IMR-90 (cell line): Measurements from ENCODE around the gene SPATA46. TPM values are rescaled to one million over a fixed set of nuclear protein-coding genes. Genes with fewer than 3 reads are reported as not detected.

ENCODE experiments used
- ATAC-seq: fragments of 200-7000 bp; cut with Tn5 transposase; 2 replicates; pipeline ENCODE4 v1.9.1; 2020; ENCODE audit warnings: low read depth, mild to moderate bottlenecking, moderate library complexity
- BruUV-seq: library from RNA; stranded (reverse); fragments of 400-500 nt; replicated peaks from 2 replicates; lab custom pipeline; 2021; lab: Mats Ljungman, UMichigan
- CTCF ChIA-PET: fragments of 300-600 bp; formaldehyde crosslinking; extraction: SDS; loops from one replicate; lab custom pipeline; 2021; ENCODE audit warnings: antibody characterized with exemption; lab: Yijun Ruan, JAX
- POLR2A ChIA-PET: fragments of 300-600 bp; sonication (Branson Sonifier 250); formaldehyde crosslinking; loops from one replicate; lab custom pipeline; 2022; ENCODE audit warnings: antibody characterized with exemption; ENCODE audit not compliant: unreplicated experiment; lab: Charles Lee
- DNase-seq: peaks from one replicate; pipeline ENCODE4 v3.0.0; 2013
- H2AFZ ChIP-seq: replicated peaks from 2 replicates; pipeline ENCODE3; 2013; ENCODE audit warnings: low read length, mild to moderate bottlenecking; ENCODE audit not compliant: poor library complexity
- H2AK5ac ChIP-seq: 2 replicates; pipeline ENCODE4 v1.6.1; 2013; ENCODE audit warnings: low read depth, low read length, inconsistent platforms
- H2AK9ac ChIP-seq: replicated peaks from 2 replicates; pipeline ENCODE3; 2013; ENCODE audit warnings: mild to moderate bottlenecking, low read depth, low read length, moderate library complexity; ENCODE audit not compliant: poor library complexity
- H2BK120ac ChIP-seq: 2 replicates; pipeline ENCODE4 v1.6.1; 2013; ENCODE audit warnings: low read depth, low read length, inconsistent platforms
- H2BK15ac ChIP-seq: 3 replicates; pipeline ENCODE4 v1.6.1; 2013; ENCODE audit warnings: low read depth, low read length, inconsistent platforms
- H2BK20ac ChIP-seq: 2 replicates; pipeline ENCODE4 v1.6.1; 2013; ENCODE audit warnings: low read depth, mild to moderate bottlenecking, inconsistent platforms, low read length, moderate library complexity
- H2BK5ac ChIP-seq: 2 replicates; pipeline ENCODE4 v1.6.1; 2013; ENCODE audit warnings: mild to moderate bottlenecking, low read depth, low read length, inconsistent platforms; ENCODE audit not compliant: poor library complexity, severe bottlenecking
- H3K14ac ChIP-seq: replicated peaks from 2 replicates; pipeline ENCODE4 v1.6.1; 2013; ENCODE audit warnings: low read depth, low read length, inconsistent platforms
- H3K18ac ChIP-seq: 2 replicates; pipeline ENCODE4 v1.6.1; 2013; ENCODE audit warnings: low read depth, low read length, control low read depth
- H3K23ac ChIP-seq: 2 replicates; pipeline ENCODE4 v1.6.1; 2013; ENCODE audit warnings: low read depth, low read length, inconsistent platforms
- H3K27ac ChIP-seq: 2 replicates; pipeline ENCODE4 v1.5.1; 2013; ENCODE audit warnings: mild to moderate bottlenecking, control low read depth, low read length; ENCODE audit not compliant: insufficient read depth
- H3K27me3 ChIP-seq: 2 replicates; pipeline ENCODE4 v1.6.1; 2013; ENCODE audit warnings: low read length; ENCODE audit not compliant: control insufficient read depth, insufficient read depth
- H3K36me3 ChIP-seq: 2 replicates; pipeline ENCODE4 v1.6.1; 2013; ENCODE audit warnings: low read length, mixed read lengths; ENCODE audit not compliant: control insufficient read depth, insufficient read depth
- H3K4ac ChIP-seq: 2 replicates; pipeline ENCODE4 v1.6.1; 2013; ENCODE audit warnings: low read depth, low read length, inconsistent platforms
- H3K4me1 ChIP-seq: 2 replicates; pipeline ENCODE4 v1.6.1; 2013; ENCODE audit warnings: low read length, mixed read lengths; ENCODE audit not compliant: control insufficient read depth, insufficient read depth
- H3K4me2 ChIP-seq: 2 replicates; pipeline ENCODE4 v1.6.1; 2013; ENCODE audit warnings: low read depth, mild to moderate bottlenecking, control low read depth, low read length, moderate library complexity
- H3K4me3 ChIP-seq: 2 replicates; pipeline ENCODE4 v1.5.1; 2013; ENCODE audit warnings: low read depth, mild to moderate bottlenecking, control low read depth, low read length, moderate library complexity; ENCODE audit not compliant: insufficient read depth
- H3K56ac ChIP-seq: 2 replicates; pipeline ENCODE4 v1.6.1; 2013; ENCODE audit warnings: low read length, inconsistent platforms; ENCODE audit not compliant: insufficient read depth; ENCODE audit errors: extremely low read depth
- H3K79me1 ChIP-seq, 2 experiments: 2 replicates each; pipeline ENCODE4 v1.6.1; 2013; ENCODE audit warnings: low read length in 2 of 2, inconsistent platforms in 1 of 2, low read depth in 1 of 2
- H3K9ac ChIP-seq: 2 replicates; pipeline ENCODE4 v1.6.1; 2013; ENCODE audit warnings: low read depth, low read length, control low read depth
- H3K9me1 ChIP-seq: 2 replicates; pipeline ENCODE4 v1.6.1; 2013; ENCODE audit warnings: low read length, inconsistent platforms; ENCODE audit not compliant: insufficient read depth
- H3K9me3 ChIP-seq: 2 replicates; pipeline ENCODE4 v1.6.1; 2013; ENCODE audit warnings: low read length; ENCODE audit not compliant: control insufficient read depth, insufficient read depth
- H4K20me1 ChIP-seq: 2 replicates; pipeline ENCODE4 v1.6.1; 2013; ENCODE audit warnings: low read length, inconsistent platforms; ENCODE audit not compliant: insufficient read depth
- H4K5ac ChIP-seq: 2 replicates; pipeline ENCODE4 v1.6.1; 2013; ENCODE audit warnings: mild to moderate bottlenecking, low read depth, low read length, control low read depth
- H4K8ac ChIP-seq, 2 experiments: 2 replicates each; pipeline ENCODE4 v1.6.1; 2013; ENCODE audit warnings: low read depth in 2 of 2, low read length in 2 of 2, control low read depth in 1 of 2, inconsistent platforms in 1 of 2
- H4K91ac ChIP-seq: 2 replicates; pipeline ENCODE4 v1.6.1; 2013; ENCODE audit warnings: low read depth, low read length, inconsistent platforms; ENCODE audit not compliant: insufficient read depth
- BHLHE40 ChIP-seq: fragments of 150-350 bp; IDR thresholded peaks from 2 replicates; pipeline ENCODE4 v1.6.1; 2016; ENCODE audit warnings: mild to moderate bottlenecking, low read depth, low read length
- CEBPB ChIP-seq: IDR thresholded peaks from 2 replicates; pipeline ENCODE4 v1.6.1; 2012; ENCODE audit warnings: low read depth, low read length, improper control_type of control experiment
- CHD1 ChIP-seq: IDR thresholded peaks from 2 replicates; pipeline ENCODE4 v1.6.1; 2012; ENCODE audit warnings: low read depth, low read length, improper control_type of control experiment
- CTCF ChIP-seq: conservative IDR thresholded peaks from 2 replicates; pipeline ENCODE4 v1.5.1; 2012; ENCODE audit warnings: mild to moderate bottlenecking, low read depth, low read length, improper control_type of control experiment
- FOS ChIP-seq: fragments of 150-350 bp; IDR thresholded peaks from 2 replicates; pipeline ENCODE4 v1.6.1; 2016; ENCODE audit warnings: low read depth, low read length
- MAFK ChIP-seq: IDR thresholded peaks from 2 replicates; pipeline ENCODE4 v1.6.1; 2012; ENCODE audit warnings: low read depth, low read length, improper control_type of control experiment
- MAZ ChIP-seq: IDR thresholded peaks from 2 replicates; pipeline ENCODE4 v1.6.1; 2012; ENCODE audit warnings: low read depth, mild to moderate bottlenecking, low read length, improper control_type of control experiment, moderate library complexity, borderline replicate concordance
- MXI1 ChIP-seq: IDR thresholded peaks from 2 replicates; pipeline ENCODE4 v1.6.1; 2012; ENCODE audit warnings: low read depth, mild to moderate bottlenecking, low read length, moderate library complexity, borderline replicate concordance
- NFE2L2 ChIP-seq: fragments of 150-350 bp; IDR thresholded peaks from 2 replicates; pipeline ENCODE4 v1.6.1; 2016; ENCODE audit warnings: low read depth, mild to moderate bottlenecking, low read length
- POLR2A ChIP-seq: IDR thresholded peaks from 2 replicates; pipeline ENCODE4 v1.6.1; 2012; ENCODE audit warnings: mild to moderate bottlenecking, low read depth, low read length
- RAD21 ChIP-seq: IDR thresholded peaks from 2 replicates; pipeline ENCODE4 v1.6.1; 2012; ENCODE audit warnings: low read length, improper control_type of control experiment
- RCOR1 ChIP-seq: IDR thresholded peaks from 2 replicates; pipeline ENCODE4 v1.6.1; 2012; ENCODE audit warnings: mild to moderate bottlenecking, low read length, improper control_type of control experiment; ENCODE audit not compliant: insufficient replicate concordance
- RFX5 ChIP-seq: IDR thresholded peaks from 2 replicates; pipeline ENCODE4 v1.8.0; 2012; ENCODE audit warnings: low read depth, mild to moderate bottlenecking, low read length, moderate library complexity
- SMC3 ChIP-seq: fragments of 150-350 bp; IDR thresholded peaks from 2 replicates; pipeline ENCODE4 v1.6.1; 2016; ENCODE audit warnings: low read depth, mild to moderate bottlenecking, antibody characterized with exemption, low read length, moderate library complexity
- WGBS, 2 experiments: methylation state at CpG; one replicate each; pipeline versions ENCODE4 v1.1.5 to v1.1.7; 2013; ENCODE audit warnings: missing lambda C conversion rate in 2 of 2; ENCODE audit not compliant: insufficient read length in 1 of 2; ENCODE audit errors: extremely low coverage in 2 of 2; 5-methylcytosine and 5-hydroxymethylcytosine counted together
- dilution Hi-C: fragments of 300-500 bp; cut with HindIII; formaldehyde crosslinking; loops from one replicate; pipeline ENCODE4 v1.14.3; 2018; ENCODE audit warnings: low sequenced_read_pairs; ENCODE audit not compliant: unreplicated experiment
- in situ Hi-C: fragments of 300-500 bp; cut with MboI; formaldehyde crosslinking; loops from 3 replicates; pipeline ENCODE4 v1.14.3; 2019; ENCODE audit warnings: low sequenced_read_pairs, inconsistent platforms, mixed read lengths
- intact Hi-C: fragments of 100-400 bp; cut with micrococcal nuclease; formaldehyde crosslinking; loops from 2 replicates; pipeline ENCODE4 v1.10.0; 2022
- polyA plus RNA-seq, 3 experiments: library from polyadenylated mRNA; depleted of rRNA; stranded (reverse); fragments of >200 nt; gene quantifications; 2 replicates each; pipeline ENCODE4 v1.2.3, GENCODE V29; 2012; ENCODE audit warnings: low replicate concordance in 1 of 3
- total RNA-seq: library from RNA; depleted of rRNA; stranded (reverse); fragments of >200 nt; gene quantifications from 2 replicates; pipeline ENCODE4 v1.2.3, GENCODE V29; 2012
- TF ChIP-seq, protein P1 (sequence below): fragments of 150-350 bp; IDR thresholded peaks from 2 replicates; pipeline ENCODE4 v1.6.1; 2017; ENCODE audit warnings: mild to moderate bottlenecking, antibody characterized with exemption, low read length, low read depth
- TF ChIP-seq, protein P2 (sequence below): fragments of 150-350 bp; IDR thresholded peaks from 2 replicates; pipeline ENCODE4 v1.6.1; 2016; ENCODE audit warnings: low read depth, mild to moderate bottlenecking, low read length, moderate library complexity, borderline replicate concordance

Gene SPATA46
- total and polyA plus RNA-seq, 2 of the 4 experiments (the other 2 are of a cell fraction), result not detected

GRCh38 chr1:162385280-162385623, 8.6 kb upstream of the SPATA46 start:
- H3K23ac ChIP-seq, result no peak overlapping the region
- ATAC-seq (no peak), DNase-seq (no peak)
- H2BK15ac ChIP-seq, result no peak overlapping the region
- no peak overlapping the region for H2AFZ ChIP-seq
- H3K27ac ChIP-seq, result no peak overlapping the region
- H3K4me3 ChIP-seq, result no peak overlapping the region
- POLR2A ChIA-PET, result no interaction called here
- no peaks in the 10 kb centered on the region for H3K4me1 ChIP-seq
- dilution Hi-C loops, result no loop called here
- WGBS, 2 experiments, result no CpG with 5 or more reads among the region's 3 CpGs
- intact Hi-C loops, result no loop called here
- H3K56ac ChIP-seq, result no peak overlapping the region
- BruUV-seq, result no TSS peak
- no peak overlapping the region for H3K14ac ChIP-seq
- no peaks in the 10 kb centered on the region for H3K9me1 ChIP-seq
- no peak overlapping the region for H4K5ac ChIP-seq
- H3K4ac ChIP-seq, result no peak overlapping the region
- no peak overlapping the region for H2BK120ac ChIP-seq
- H2BK20ac ChIP-seq, result no peak overlapping the region
- no peaks in the 10 kb centered on the region for H4K20me1 ChIP-seq
- no peaks in the 10 kb centered on the region for H3K9me3 ChIP-seq
- H3K27me3 ChIP-seq, result peaks cover 28% of the 10 kb centered on the region
- TF ChIP-seq FOS (no peak), MXI1 (no peak), RAD21 (no peak), MAZ (no peak), POLR2A (no peak), CTCF (no peak), RCOR1 (no peak), CEBPB (no peak), NFE2L2 (no peak), BHLHE40 (no peak), MAFK (no peak), SMC3 (no peak), CHD1 (no peak), RFX5 (no peak)
- TF ChIP-seq, protein P1, sequence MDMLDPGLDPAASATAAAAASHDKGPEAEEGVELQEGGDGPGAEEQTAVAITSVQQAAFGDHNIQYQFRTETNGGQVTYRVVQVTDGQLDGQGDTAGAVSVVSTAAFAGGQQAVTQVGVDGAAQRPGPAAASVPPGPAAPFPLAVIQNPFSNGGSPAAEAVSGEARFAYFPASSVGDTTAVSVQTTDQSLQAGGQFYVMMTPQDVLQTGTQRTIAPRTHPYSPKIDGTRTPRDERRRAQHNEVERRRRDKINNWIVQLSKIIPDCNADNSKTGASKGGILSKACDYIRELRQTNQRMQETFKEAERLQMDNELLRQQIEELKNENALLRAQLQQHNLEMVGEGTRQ, result no peak
- TF ChIP-seq, protein P2, sequence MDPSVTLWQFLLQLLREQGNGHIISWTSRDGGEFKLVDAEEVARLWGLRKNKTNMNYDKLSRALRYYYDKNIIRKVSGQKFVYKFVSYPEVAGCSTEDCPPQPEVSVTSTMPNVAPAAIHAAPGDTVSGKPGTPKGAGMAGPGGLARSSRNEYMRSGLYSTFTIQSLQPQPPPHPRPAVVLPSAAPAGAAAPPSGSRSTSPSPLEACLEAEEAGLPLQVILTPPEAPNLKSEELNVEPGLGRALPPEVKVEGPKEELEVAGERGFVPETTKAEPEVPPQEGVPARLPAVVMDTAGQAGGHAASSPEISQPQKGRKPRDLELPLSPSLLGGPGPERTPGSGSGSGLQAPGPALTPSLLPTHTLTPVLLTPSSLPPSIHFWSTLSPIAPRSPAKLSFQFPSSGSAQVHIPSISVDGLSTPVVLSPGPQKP, result no peak
- H2BK5ac ChIP-seq, result no peak overlapping the region
- no peaks in the 10 kb centered on the region for H3K79me1 ChIP-seq
- H3K18ac ChIP-seq, result no peak overlapping the region
- H4K8ac ChIP-seq, result no peak overlapping the region
- no peak overlapping the region for H3K4me2 ChIP-seq
- no peak overlapping the region for H2AK5ac ChIP-seq
- H3K36me3 ChIP-seq, result no peaks in the 10 kb centered on the region
- H3K9ac ChIP-seq, result no peak overlapping the region
- in situ Hi-C loops, result loop anchor here (25.0 kb wide), 1 partner anchor 598 kb away; no protein-coding TSS in a partner anchor
- H2AK9ac ChIP-seq, result no peak overlapping the region
- no peak overlapping the region for H4K91ac ChIP-seq
- CTCF ChIA-PET, result interaction anchor here (0.6 kb wide), 1 partner anchor 584 kb away, joined by 7 read pairs; no protein-coding TSS in a partner anchor
